K562 treated with DMSO at 1 percent for 4 hours (cell line): ENCODE measurements around the gene CHD1L. TPM values are rescaled to one million over a fixed set of nuclear protein-coding genes. Genes with fewer than 3 reads are reported as not detected.

ENCODE experiments used
- total RNA-seq: library from RNA; unstranded; fragments of 300-600 nt; gene quantifications from 2 replicates; pipeline ENCODE4 v1.2.3, GENCODE V29; 2022; ENCODE audit not compliant: insufficient read depth

Gene CHD1L
- 36.9 and 38.7 TPM in 2 replicates for total RNA-seq

DNA sequence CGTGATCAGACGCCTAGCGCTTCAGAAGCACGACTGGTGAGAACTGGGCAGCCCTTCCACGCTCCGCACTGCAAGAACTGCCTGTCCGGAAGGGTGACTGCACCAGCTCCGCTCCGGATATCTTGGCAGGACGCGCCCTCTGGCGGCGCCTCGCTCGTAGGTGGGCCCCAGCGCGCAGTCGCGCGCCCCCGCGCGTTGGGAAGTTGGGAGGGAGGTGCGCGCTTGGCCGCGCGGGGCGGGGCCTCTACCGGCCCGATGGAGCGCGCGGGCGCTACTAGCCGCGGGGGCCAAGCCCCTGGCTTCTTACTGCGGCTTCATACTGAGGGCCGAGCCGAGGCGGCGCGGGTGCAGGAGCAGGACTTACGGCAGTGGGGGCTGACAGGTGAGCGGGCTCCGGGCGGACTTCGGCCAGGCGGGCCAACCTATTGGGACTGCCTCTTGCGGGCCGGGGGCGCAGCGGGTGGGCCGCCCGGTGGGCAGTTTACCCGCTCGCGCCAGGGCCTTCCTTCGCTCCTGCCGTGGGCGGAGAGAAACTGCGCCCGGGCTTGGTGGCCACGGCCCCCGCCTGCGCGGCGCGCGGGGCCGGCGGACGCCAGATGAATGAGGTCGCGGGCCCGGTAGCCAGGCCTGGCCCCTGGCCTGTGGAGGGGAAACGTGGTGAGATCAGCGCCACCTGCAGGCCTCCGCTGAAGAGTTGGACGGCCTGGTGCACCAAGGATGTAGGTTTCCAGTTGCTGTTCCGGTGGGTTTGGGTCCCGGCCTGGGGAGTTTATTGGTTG is at the start of gene CHD1L:
CHD1L (plus strand) TSS at position 236 of the 779 bp plus-strand sequence; CDS start at position 256, 20 bp downstream.

DNA sequence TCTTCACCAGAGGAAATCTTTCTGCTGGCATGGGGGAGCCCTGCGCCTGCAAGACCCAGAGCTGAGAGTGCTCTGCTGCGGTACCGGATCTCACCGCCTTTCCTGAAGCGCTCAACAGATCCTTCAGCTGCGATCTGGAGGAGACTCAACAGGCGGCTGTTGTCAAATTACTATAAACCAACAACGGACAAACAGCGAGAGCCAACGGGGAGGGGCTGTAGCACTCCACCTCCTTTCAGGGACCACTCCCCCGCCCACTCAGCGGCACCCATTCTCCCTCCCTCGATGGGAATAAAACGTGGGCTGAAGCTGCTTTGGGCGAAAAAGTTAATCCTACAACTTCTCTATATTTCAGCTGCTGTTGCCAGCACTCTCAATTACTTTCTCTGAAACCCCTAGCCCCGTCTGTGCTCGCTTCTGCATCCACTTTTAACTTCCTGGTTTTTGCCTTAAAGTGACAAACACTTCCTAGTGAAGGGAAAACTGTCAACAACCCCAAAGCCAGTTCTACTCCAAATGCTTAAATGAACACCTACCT is 17.2 kb upstream of the CHD1L start, which contains the start of gene FMO5:
FMO5 (minus strand) TSS at position 147 of the 538 bp plus-strand sequence. CDS start 310 bp downstream, outside the sequence.

Other genes starting within 250 kb of the CHD1L start
- 5.2 and 7.3 TPM in 2 replicates for gene PRKAB2, start 70.2 kb upstream of the CHD1L start, total RNA-seq
- gene FMO5, start 17.3 kb upstream of the CHD1L start, total RNA-seq = 0.42 TPM in 1 of 2 replicates, not detected in the other